Measurements from ENCODE around the gene OR12D2.
"Not testable (repeated sequence)": the region's sequence is repeated elsewhere in the genome, so short reads cannot be mapped to it uniquely, and the experiment has no call there.

The OR12D2 gene, protein sequence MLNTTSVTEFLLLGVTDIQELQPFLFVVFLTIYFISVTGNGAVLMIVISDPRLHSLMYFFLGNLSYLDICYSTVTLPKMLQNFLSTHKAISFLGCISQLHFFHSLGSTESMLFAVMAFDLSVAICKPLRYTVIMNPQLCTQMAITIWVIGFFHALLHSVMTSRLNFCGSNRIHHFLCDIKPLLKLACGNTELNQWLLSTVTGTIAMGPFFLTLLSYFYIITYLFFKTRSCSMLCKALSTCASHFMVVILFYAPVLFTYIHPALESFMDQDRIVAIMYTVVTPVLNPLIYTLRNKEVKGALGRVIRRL

DNA sequence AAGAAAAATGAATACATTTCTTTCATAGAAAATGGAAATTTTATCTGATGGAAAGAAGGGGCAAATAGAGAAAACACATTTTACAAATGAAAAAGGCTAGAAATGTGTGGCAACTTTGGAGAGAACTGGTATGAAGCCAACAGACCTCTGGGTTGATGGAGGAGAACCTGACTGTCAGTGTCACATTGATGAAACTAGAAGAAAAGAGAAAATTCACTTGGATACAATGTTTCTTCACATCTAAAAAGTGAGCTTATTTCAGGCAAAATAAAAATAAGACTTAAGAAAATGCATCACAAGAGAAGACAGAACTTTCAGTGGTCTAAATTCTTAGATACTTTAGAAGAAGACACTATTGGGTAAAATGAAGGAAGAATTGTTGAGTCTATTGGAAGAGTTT, at the start of gene OR12D2:
TSS of gene OR12D2 (plus strand) at position 301 of the 400 bp plus-strand sequence. CDS start 1,069 bp downstream, outside the sequence.
- DNase-seq: no peak

DNA sequence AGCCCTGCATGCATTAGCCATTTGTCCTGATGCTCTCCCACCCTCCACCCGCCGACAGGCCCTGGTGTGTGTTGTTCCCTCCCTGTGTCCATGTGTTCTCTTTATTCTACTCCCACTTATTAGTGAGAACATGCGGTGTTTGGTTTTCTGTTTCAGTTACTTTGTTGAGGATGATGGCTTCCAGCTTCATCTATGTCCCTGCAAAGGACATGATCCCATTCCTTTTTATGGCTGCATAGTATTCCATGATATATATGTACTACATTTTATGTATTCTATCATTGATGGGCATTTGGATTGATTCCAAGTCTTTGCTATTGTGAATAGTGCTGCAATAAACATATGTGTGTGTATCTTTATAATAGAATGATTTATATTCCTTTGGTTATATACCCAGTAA, 46.1 kb upstream of the OR12D2 start:
- DNase-seq: not testable (repeated sequence)

DNA sequence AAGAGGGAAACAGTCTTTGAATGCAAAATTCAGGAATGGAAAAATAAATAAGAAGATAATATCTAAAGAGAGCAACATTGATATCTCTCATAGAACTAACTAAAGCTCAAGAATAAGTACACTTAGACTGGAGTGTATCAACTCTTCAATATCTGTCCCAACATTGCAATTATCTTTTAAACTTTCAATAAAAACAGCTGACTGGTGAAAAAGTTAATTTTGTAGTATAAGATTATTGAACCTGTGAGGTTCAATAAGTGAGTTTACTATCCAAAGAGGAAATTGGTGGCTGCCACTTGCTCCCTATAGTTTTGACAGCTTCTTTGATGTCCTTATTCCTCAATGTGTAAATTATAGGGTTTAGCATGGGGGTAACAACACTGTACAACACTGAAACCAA, 40.5 kb upstream of the OR12D2 start:
- DNase-seq: no peak

DNA sequence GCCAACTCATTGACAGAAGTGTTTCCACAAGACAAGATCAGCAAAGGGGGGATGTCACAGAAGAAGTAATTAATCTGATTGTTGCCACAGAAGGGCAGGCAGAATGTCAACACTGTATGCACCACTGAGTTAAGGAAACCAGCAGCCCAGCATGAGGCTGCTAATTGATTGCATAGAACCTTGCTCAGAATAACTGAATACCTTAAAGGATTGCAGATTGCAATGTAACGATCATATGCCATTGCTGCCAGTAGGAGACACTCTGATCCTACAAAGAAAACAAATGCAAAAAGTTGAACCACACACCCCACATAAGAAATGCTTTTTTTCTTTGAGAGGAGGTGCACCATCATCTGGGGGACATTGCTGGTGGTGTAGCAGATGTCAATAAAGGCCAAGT, 39.8 kb upstream of the OR12D2 start:
- DNase-seq: no peak

DNA sequence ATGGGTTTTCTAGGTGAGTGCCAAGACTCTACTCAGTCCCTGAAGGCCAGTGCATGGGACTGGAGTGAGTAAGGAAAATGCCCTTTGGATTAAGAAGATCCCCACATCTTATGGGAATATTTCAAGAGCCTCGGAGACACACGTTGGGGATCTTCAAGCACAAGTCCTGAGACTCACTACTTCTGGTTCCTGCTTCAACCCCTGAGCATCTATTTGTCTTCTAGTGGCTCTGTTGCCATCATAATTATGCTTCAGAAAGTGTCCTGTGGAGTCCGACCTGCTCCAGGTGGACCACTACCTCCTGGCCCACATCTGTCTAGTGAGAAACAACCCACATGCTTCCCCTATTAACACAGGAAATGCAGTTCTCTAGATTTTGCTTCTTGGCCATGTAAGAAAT, 26.7 kb upstream of the OR12D2 start, which contains the start of gene OR5V1:
TSS of gene OR5V1 (minus strand) at position 101 of the 400 bp plus-strand sequence. CDS start 12,670 bp downstream, outside the sequence.
- DNase-seq: no peak

DNA sequence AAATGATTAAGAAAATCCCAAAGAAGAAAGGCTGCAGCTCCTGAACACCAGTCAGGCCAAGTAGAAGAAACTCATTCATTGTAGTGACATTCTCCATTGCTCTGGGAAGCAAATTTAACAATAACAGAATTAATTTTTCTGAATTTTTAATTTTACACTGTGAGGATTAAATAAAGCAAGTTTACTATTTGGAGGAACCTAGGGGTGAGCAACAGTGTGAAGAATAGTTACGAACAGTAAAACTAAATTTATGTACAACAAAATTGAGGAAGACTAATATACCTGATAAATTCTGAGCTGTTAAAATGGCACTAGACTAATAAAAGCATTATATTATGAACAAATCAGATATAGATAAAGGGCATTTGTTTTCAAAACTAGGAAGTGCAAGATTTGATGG, 20.2 kb upstream of the OR12D2 start, which contains the start of gene OR12D3:
TSS of gene OR12D3 (minus strand) at position 101 of the 400 bp plus-strand sequence. CDS start at position 97, 4 bp downstream.
- DNase-seq: no peak

DNA sequence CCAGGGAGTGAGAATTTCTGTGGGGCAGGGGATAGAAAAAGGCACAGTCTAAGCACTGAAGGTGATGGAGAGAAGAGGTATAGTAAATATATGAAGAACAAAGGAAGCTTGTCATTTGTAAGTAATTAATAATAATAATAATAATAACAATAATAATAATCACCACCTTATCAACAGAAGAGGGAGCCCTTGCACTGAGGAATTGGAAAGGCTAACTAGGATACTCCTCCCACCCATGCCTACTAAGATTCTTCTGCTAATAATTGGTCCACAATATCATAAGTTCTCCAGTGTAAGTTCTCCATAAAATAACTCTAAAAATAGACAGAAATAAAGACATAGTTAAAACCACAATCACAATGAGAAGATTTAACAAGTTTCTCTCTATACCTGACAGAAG, 19.4 kb upstream of the OR12D2 start:
- no peak for DNase-seq

DNA sequence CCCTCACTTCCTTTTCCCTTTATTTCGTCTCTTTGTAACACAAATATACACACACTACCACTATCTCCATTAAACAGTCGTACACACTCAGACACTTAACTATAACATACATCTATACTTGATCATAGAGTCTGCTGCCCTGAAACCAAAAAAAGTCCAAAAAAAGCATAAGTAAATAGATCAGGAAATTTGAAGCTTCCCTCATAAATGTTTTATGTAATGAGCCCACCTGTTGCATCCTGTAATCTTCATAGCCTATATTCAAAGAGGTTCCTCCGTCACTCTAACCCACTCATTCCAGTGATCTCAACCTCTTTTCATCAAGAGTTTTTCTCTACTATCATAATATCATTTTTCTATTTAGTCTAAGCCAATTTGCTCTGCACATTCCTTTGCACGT, 6.9 kb upstream of the OR12D2 start:
- no peak for DNase-seq

DNA sequence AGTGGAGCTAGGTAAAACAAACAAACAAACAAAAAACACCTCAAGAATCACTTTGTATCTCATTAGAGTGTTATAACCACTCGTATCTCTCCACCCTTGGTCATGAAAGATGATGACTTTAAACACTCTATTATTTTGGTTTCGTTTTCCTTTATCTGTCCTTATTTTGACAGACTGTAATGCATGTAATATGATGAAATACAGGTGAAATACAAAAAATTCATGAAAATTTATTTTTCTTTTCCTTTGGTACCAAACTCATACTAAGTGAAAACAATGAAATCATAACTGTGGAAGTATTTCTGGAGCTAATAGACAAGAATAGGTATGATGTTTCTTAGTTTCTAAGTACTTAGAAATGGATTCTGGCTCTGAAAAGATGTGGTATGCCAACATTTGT, 4.1 kb downstream of the OR12D2 start:
- DNase-seq: no peak

DNA sequence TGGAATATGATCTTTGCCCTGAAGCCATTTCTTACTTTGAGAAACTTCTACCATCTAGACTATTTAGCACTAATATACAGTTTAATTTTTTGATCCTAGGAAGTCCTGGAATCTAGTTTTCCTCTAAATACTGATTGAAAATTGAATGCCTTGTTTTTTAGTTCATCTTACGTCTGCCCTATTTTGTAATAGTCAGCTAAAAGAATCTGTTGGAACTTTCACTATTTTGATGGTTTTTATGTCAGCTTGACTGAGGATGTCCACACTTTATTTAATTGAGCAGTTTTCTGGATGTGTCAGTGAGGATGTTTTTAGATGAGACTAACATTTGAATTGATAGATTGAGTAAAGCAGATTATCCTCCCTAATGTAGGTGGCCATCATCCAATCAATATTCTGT, 8.4 kb downstream of the OR12D2 start:
- DNase-seq: no peak

DNA sequence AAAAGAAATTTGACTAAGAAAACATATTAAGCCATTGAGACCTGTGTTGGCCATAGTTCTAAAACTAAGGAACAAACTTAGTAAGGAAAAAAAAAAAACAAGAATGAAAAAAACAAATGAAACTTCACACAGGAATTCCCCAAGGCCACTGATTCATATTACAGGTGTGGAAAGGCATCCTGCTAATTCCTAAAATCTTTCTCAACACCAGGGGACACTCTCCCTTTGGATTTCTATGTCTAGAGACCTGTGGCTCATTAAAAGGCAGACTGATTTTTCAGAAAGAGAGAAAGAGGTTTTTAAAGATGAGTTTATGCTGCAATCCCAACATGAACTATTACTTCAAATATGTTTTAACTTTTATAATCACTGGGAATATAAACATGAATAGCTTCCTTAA, 19.2 kb downstream of the OR12D2 start, which contains the start of gene OR12D1:
TSS of gene OR12D1 (plus strand) at position 341 of the 400 bp plus-strand sequence.
- no peak for DNase-seq

DNA sequence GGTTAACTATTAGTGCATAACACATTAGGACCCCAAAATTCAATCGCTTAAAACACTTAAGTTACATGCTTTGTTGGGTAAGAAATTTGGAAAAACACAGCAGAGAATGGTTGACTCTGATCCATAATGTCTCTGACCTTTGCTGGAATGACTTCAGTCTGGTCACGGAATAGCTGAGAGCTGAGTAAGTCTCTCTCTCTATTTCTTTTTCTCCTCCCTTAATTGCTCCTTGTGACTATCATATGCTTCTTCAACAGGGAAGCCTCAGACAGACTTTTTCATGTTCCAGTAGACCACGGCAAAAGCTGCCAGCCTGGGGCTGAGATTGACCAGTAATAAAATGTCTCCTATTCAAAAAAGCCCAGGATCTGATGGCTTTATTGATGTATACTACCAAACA, 24.1 kb downstream of the OR12D2 start:
- DNase-seq: no peak

DNA sequence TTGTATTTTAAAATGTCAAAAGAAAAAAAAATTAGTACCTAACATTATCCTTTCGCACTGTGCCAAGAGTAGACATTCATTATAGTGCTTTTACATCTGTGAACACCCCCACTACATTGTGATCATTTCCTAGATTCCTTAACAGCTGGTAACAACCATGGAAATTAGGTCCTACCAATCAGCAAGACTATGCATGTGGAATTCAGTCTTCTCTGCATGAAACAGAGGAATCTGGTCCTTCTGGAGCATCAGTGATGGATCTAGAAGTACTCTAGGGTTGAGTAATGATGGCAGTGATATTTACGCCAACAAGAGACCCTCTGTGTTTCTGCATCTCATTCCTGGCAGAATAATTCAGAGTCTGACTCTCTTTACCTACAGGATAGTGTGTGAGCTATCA, 28.7 kb downstream of the OR12D2 start:
- DNase-seq: no peak

DNA sequence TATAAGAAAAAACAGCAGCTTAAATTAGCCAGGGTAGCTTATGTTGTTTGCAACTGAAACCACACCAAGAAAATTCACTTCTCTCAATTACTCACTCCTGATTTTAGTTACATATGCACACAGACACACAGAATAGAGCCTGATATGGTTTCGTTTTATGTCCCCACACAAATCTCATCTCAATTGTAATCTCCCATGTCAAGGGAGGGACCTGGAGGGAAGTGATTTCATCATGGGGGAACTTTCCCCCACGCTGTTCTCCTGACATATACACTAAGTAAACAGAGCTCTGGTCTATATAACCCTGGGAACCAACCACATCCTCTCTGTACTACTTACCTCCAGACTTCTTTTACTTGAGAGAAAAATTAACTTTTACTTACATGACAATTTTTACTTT, 29.1 kb downstream of the OR12D2 start:
- DNase-seq: no peak

DNA sequence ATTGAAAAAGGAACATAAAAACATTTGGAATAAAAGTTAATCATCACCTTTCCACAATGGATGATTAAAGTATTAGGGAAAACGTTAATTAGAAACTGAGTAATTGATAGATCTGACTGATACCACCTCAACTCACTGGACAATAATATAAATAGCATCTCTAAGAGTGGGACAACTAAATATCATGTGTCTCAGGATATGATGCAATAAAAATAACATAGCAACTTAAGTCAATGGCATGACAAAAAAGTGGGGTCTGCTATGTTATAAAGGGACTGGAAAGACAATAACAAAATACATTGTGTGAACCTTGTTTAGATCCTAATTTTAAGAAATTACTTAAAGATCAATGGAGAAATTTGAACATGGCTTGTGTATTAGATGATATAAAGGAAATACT, 29.6 kb downstream of the OR12D2 start:
- no peak for DNase-seq

DNA sequence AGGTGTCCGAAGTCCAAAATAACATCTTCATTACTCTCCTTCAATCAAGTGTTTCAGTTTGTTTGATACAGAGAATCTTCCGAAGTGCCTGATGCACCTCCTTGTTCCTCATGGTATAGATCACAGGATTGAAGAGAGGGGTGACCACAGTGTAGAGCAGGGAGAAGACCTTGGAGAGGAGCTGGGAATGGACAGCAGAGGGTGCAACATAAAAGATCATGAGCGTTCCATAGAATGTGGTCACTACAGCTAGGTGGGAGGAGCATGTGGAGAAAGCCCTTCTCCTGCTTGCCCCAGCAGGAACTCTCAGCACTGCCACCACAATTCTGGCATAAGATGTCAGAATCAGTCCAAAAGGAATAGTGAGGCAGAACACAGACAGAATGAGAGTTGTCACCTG, 31.2 kb downstream of the OR12D2 start:
- DNase-seq: no peak

DNA sequence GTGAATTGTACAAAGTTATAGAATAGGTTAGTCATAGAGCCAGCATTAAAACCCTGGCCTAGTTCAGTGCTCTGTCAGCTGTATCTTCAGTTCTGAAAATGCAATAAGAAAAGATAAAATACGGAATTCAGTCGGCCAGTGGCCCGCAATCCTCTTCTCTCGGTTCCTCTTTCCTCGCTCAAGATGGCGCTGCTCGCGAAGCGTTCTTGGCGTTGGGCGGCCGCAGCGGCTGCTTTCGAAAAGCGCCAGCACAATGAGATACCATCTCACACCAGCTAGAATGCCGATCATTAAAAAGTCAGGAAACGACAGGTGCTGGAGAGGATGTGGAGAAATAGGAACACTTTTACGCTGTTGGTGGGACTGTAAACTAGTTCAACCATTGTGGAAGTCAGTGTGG, 41.3 kb downstream of the OR12D2 start:
- not testable (repeated sequence) for DNase-seq

DNA sequence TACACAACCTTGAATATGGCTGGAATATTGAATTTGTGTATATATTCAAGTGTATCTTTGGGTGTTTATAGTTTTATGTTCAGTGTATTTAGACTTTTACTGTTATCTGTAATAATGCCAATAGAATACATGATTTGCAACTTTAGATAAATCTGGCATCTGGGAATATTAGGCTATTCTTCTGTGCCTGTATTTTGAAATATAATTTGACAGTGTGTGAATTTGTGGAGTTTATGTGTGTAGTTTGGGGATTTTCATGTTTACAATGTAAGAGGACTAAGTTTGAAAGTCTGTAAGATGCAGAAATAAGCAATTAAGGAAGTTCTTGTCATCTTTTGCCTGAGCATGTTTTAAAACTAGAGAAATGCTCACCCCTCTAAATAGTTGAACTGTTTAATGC, 43.6 kb downstream of the OR12D2 start, which contains the start of gene OR10C1:
TSS of gene OR10C1 (plus strand) at position 301 of the 400 bp plus-strand sequence. CDS start 710 bp downstream, outside the sequence.
- no peak for DNase-seq

DNA sequence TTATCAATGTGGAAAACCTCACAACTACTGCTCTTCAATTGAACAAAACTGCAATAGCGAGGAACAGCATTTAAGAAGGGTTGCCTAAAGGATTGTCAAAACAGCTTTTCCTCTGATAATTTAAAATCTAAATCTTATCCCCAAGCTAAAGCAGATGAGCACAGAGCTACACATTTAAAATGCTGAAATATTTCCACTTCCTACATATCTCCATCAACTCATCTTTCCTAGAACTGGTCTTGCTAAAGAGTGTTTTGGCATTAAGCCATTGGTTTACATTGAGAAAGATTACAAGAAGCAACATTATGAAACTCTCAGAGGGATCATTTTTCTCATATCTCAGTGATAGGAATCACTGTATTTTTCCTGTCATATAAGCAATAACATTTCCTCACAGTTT, 47.3 kb downstream of the OR12D2 start:
- no peak for DNase-seq

DNA sequence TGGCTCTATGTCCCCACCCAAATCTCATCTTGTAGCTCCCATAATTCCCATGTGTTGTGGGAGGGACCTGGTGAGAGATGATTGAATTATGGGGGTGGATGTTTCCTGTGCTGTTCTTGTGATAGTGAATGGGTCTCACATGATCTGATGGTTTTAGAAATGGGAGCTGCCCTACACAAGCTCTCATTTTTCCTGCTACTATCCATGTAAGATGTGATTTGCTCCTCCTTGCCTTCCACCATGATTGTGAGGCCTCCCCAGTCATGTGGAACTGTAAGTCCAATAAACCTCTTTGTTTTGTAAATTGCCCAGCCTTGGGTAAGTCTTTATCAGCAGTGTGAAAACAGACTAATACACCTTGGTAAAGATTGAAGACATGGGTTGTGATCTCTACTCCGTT, 48.6 kb downstream of the OR12D2 start:
- not testable (repeated sequence) for DNase-seq

All from amniotic stem cell (primary cell).